HUES48 (cell line): ENCODE results near the gene ATG4C.
"Not testable (repeated sequence)": the region's sequence is repeated elsewhere in the genome, so short reads cannot be mapped to it uniquely, and the experiment has no call there.

Experiments used
- H3K27ac ChIP-seq: one replicate; pipeline ENCODE4 v1.7.0; 2013; ENCODE audit warnings: low read depth, low read length, inconsistent platforms
- H3K27me3 ChIP-seq: 2 replicates; pipeline ENCODE4 v1.6.1; 2013; ENCODE audit warnings: mild to moderate bottlenecking, low read length; ENCODE audit not compliant: control insufficient read depth, insufficient read depth
- H3K36me3 ChIP-seq: 2 replicates; pipeline ENCODE4 v1.6.1; 2013; ENCODE audit warnings: low read length; ENCODE audit not compliant: control insufficient read depth, insufficient read depth
- H3K4me1 ChIP-seq: 2 replicates; pipeline ENCODE4 v1.6.1; 2013; ENCODE audit warnings: mild to moderate bottlenecking, low read length; ENCODE audit not compliant: control insufficient read depth, insufficient read depth
- H3K4me3 ChIP-seq: 2 replicates; pipeline ENCODE4 v1.5.1; 2013; ENCODE audit warnings: mild to moderate bottlenecking, low read depth, low read length
- H3K9ac ChIP-seq: 2 replicates; pipeline ENCODE4 v1.6.1; 2013; ENCODE audit warnings: mild to moderate bottlenecking, low read depth, low read length, moderate library complexity
- H3K9me3 ChIP-seq: 2 replicates; pipeline ENCODE4 v1.6.1; 2013; ENCODE audit warnings: low read length; ENCODE audit not compliant: control insufficient read depth, insufficient read depth

ATG4C gene

GRCh38 chr1:62783736-62784508, at the start of gene ATG4C:
ATG4C (plus strand) TSS chr1:62784132; CDS start chr1:62803787, 19,655 bp downstream.
- peak within 1 kb of the TSS; percentile 76 for H3K9ac ChIP-seq
- H3K9me3 ChIP-seq = no peaks in the 10 kb centered on the region
- no peaks in the 10 kb centered on the region for H3K4me1 ChIP-seq
- H3K27ac ChIP-seq = peak within 1 kb of the TSS; percentile 84
- H3K36me3 ChIP-seq = no peaks in the 10 kb centered on the region
- peak within 1 kb of the TSS; percentile 88 for H3K4me3 ChIP-seq
- H3K27me3 ChIP-seq = no peaks in the 10 kb centered on the region

GRCh38 chr1:62735491-62736171, 48.3 kb upstream of the ATG4C start:
- no peaks in the 10 kb centered on the region for H3K27me3 ChIP-seq
- H3K4me1 ChIP-seq = 0 out of 2 replicates have a peak, but pooled peaks cover 7% of the 10 kb centered on the region
- no peak overlapping the region for H3K4me3 ChIP-seq
- no peak overlapping the region for H3K9ac ChIP-seq
- H3K27ac ChIP-seq = no peak overlapping the region
- H3K9me3 ChIP-seq = no peaks in the 10 kb centered on the region
- H3K36me3 ChIP-seq = no peaks in the 10 kb centered on the region

- not testable (repeated sequence) for H3K4me1 ChIP-seq, H3K9ac ChIP-seq, H3K27me3 ChIP-seq, H3K9me3 ChIP-seq, H3K36me3 ChIP-seq, H3K4me3 ChIP-seq, H3K27ac ChIP-seq
These were observed 43.2 kb upstream of the ATG4C start for GRCh38 chr1:62740701-62741100.

GRCh38 chr1:62744611-62745577, 39.0 kb upstream of the ATG4C start:
- H3K27ac ChIP-seq = no peak overlapping the region
- H3K27me3 ChIP-seq = no peaks in the 10 kb centered on the region
- no peaks in the 10 kb centered on the region for H3K36me3 ChIP-seq
- no peak overlapping the region for H3K4me3 ChIP-seq
- no peaks in the 10 kb centered on the region for H3K9me3 ChIP-seq
- no peaks in the 10 kb centered on the region for H3K4me1 ChIP-seq
- no peak overlapping the region for H3K9ac ChIP-seq

- Histone ChIP-seq H3K4me1 (no peaks in the 10 kb centered on the region), H3K9ac (no peak overlapping the region), H3K27ac (no peak overlapping the region), H3K27me3 (no peaks in the 10 kb centered on the region), H3K36me3 (no peaks in the 10 kb centered on the region), H3K9me3 (no peaks in the 10 kb centered on the region), H3K4me3 (no peak overlapping the region)
These were observed 37.7 kb upstream of the ATG4C start for GRCh38 chr1:62746086-62746808.

GRCh38 chr1:62746809-62747138, 37.2 kb upstream of the ATG4C start:
- Histone ChIP-seq H3K36me3 (no peaks in the 10 kb centered on the region), H3K9me3 (no peaks in the 10 kb centered on the region), H3K9ac (no peak overlapping the region), H3K27ac (no peak overlapping the region), H3K27me3 (no peaks in the 10 kb centered on the region), H3K4me3 (no peak overlapping the region), H3K4me1 (no peaks in the 10 kb centered on the region)

- Histone ChIP-seq H3K27me3 (no peaks in the 10 kb centered on the region), H3K4me3 (no peak overlapping the region), H3K36me3 (no peaks in the 10 kb centered on the region), H3K9ac (no peak overlapping the region), H3K9me3 (no peaks in the 10 kb centered on the region), H3K27ac (no peak overlapping the region), H3K4me1 (peaks cover 10% of the 10 kb centered on the region)
These were observed 30.6 kb upstream of the ATG4C start for GRCh38 chr1:62753031-62753965.

- H3K9ac ChIP-seq, H3K9me3 ChIP-seq, H3K27me3 ChIP-seq, H3K36me3 ChIP-seq: not testable (repeated sequence)
- Histone ChIP-seq H3K4me1 (peaks cover 10% of the 10 kb centered on the region), H3K27ac (peak overlapping the region; percentile 86), H3K4me3 (peak overlapping the region; percentile 43; the same call in 1 of the 2 replicates)
These were observed 29.0 kb upstream of the ATG4C start for GRCh38 chr1:62754938-62755337.

- Histone ChIP-seq H3K27ac (peak overlapping the region; percentile 86), H3K4me3 (peak overlapping the region; percentile 43), H3K4me1 (peaks cover 10% of the 10 kb centered on the region)
- not testable (repeated sequence) for H3K9me3 ChIP-seq, H3K27me3 ChIP-seq, H3K9ac ChIP-seq, H3K36me3 ChIP-seq
These were observed 27.6 kb upstream of the ATG4C start for GRCh38 chr1:62756255-62756884.
